ENCODE results near the gene RABGAP1L. TPM values are rescaled to one million over a fixed set of nuclear protein-coding genes. Genes with fewer than 3 reads are reported as not detected.
A peak's percentile ranks its signal among the peaks of the same experiment; 100 is the strongest.

Gene RABGAP1L
- total RNA-seq, 4 donors from 2014 or later, result 39.3 to 101 (median 63.7) TPM

- no peaks in the 10 kb centered on the region for H3K9me3 ChIP-seq
- no peaks in the 10 kb centered on the region for H3K36me3 ChIP-seq
- no peak overlapping the region for H3K4me3 ChIP-seq
- H3K27ac ChIP-seq (replicated peaks in 1 of 4), result no peak overlapping the region
- no peak for TF ChIP-seq CTCF (IDR thresholded peaks at IDR 0.05)
- TF ChIP-seq EP300 (IDR thresholded peaks at IDR 0.05), result no peak
- no peak for TF ChIP-seq POLR2AphosphoS5 (IDR thresholded peaks at IDR 0.05)
- no peak for TF ChIP-seq POLR2A (IDR thresholded peaks at IDR 0.05; ENCODE audit: low read depth)
- H3K4me1 ChIP-seq, result peaks cover 9 to 15% (median 12%) of the 10 kb centered on the region in 4 donors
- no peak for DNase-seq (ENCODE audit: extremely low spot score)
- intact Hi-C loops (cut with DNase I), result no loop called here
- no peaks in the 10 kb centered on the region for H3K27me3 ChIP-seq
These were observed 790.3 kb downstream of the RABGAP1L start for GRCh38 chr1:174949645-174950044.

GRCh38 chr1:174953285-174954072, 794.2 kb downstream of the RABGAP1L start:
- Histone ChIP-seq H3K4me1 (peaks cover 15 to 24% (median 19%) of the 10 kb centered on the region in 4 donors), H3K27me3 (no peaks in the 10 kb centered on the region), H3K4me3 (no peak overlapping the region), H3K36me3 (peaks cover 0 to 7% (median 0%) of the 10 kb centered on the region in 4 donors), H3K9me3 (no peaks in the 10 kb centered on the region), H3K27ac (replicated peaks in 1 of 4) (peak overlapping the region in 1 of 4 donors; percentile 47)
- WGBS, result 60% methylated on average over 11 of the region's 11 CpGs
- DNase-seq (ENCODE audit: extremely low spot score), result no peak
- no peak for TF ChIP-seq CTCF (IDR thresholded peaks at IDR 0.05)
- TF ChIP-seq POLR2AphosphoS5 (IDR thresholded peaks at IDR 0.05), result no peak
- TF ChIP-seq POLR2A (IDR thresholded peaks at IDR 0.05; ENCODE audit: low read depth), result no peak
- no peak for TF ChIP-seq EP300 (IDR thresholded peaks at IDR 0.05)
- intact Hi-C loops (cut with DNase I), result no loop called here

GRCh38 chr1:174954073-174954460, 794.7 kb downstream of the RABGAP1L start:
- Histone ChIP-seq H3K27ac (replicated peaks in 1 of 4) (peak overlapping the region in 3 of 4 donors; percentile 10 to 47 (median 41)), H3K4me3 (no peak overlapping the region), H3K4me1 (peaks cover 15 to 24% (median 19%) of the 10 kb centered on the region in 4 donors), H3K36me3 (peaks cover 0 to 7% (median 0%) of the 10 kb centered on the region in 4 donors), H3K27me3 (no peaks in the 10 kb centered on the region), H3K9me3 (no peaks in the 10 kb centered on the region)
- intact Hi-C loops (cut with DNase I), result no loop called here
- no peak for TF ChIP-seq CTCF (IDR thresholded peaks at IDR 0.05)
- TF ChIP-seq POLR2AphosphoS5 (IDR thresholded peaks at IDR 0.05), result no peak
- no peak for TF ChIP-seq POLR2A (IDR thresholded peaks at IDR 0.05; ENCODE audit: low read depth)
- TF ChIP-seq EP300 (IDR thresholded peaks at IDR 0.05), result no peak
- DNase-seq (ENCODE audit: extremely low spot score), result no peak

GRCh38 chr1:174954671-174955669, 795.6 kb downstream of the RABGAP1L start:
- 18% methylated on average over 3 of the region's 3 CpGs for WGBS
- Histone ChIP-seq H3K4me3 (no peak overlapping the region), H3K27me3 (no peaks in the 10 kb centered on the region), H3K27ac (replicated peaks in 1 of 4) (peak overlapping the region; percentile 10 to 47 (median 34)), H3K9me3 (no peaks in the 10 kb centered on the region), H3K4me1 (peaks cover 15 to 24% (median 19%) of the 10 kb centered on the region in 4 donors), H3K36me3 (peaks cover 0 to 7% (median 0%) of the 10 kb centered on the region in 4 donors)
- no peak for DNase-seq (ENCODE audit: extremely low spot score)
- TF ChIP-seq CTCF (IDR thresholded peaks at IDR 0.05) (no peak), POLR2A (IDR thresholded peaks at IDR 0.05; ENCODE audit: low read depth) (no peak), POLR2AphosphoS5 (IDR thresholded peaks at IDR 0.05) (no peak), EP300 (IDR thresholded peaks at IDR 0.05) (no peak)
- intact Hi-C loops (cut with DNase I), result no loop called here
